GM18505 (cell line): Measurements from ENCODE around the gene RHOT2.

Experiments
- ATAC-seq: cut with Tn5 transposase; IDR thresholded peaks from one replicate; pipeline ENCODE4 v1.9.1; 2021; ENCODE audit not compliant: unreplicated experiment
- POLR2A ChIP-seq: IDR thresholded peaks from 4 replicates; pipeline ENCODE4 v1.6.1; 2011; ENCODE audit warnings: borderline replicate concordance; ENCODE audit not compliant: insufficient read depth, insufficient read length; ENCODE audit errors: extremely low read depth

Gene RHOT2

DNA sequence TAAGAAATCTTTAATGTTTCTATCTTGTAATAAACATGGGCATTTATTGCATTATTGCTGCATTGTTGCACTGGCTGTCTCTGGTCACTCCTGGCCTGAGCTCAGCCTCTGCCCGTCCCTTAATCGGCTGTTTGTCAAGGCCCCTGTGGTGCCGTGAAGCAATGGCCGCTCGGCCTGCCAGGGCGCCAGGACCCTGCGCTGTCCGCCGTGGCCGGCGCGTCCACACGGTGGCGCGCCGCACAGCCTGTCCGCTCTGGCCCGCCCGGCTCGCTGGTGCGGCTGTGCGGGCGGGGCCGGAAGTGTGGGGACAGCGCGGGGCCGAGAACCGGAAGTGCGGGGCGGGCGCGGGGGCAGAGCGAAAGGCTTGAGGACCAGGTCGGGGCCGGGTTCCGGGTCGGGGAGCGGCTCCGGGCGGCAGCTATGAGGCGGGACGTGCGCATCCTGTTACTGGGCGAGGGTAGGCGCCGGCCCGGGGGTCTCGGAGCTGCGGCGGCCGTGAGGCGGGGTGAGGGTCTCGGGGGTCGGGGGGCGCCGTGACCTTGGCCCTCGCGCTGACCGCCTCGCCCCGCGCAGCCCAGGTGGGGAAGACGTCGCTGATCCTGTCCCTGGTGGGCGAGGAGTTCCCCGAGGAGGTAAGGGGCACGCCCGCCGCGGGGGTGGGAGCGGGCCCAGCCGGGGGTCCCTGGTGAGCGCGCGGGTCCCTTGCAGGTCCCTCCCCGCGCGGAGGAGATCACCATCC lies at the start of gene RHOT2:
Gene RHOT2 (plus strand): TSS at position 353 of the 739 bp plus-strand sequence. CDS start 68 bp downstream, at position 421.
- peak; percentile 73 for ATAC-seq
- TF ChIP-seq POLR2A = peak; percentile 92

DNA sequence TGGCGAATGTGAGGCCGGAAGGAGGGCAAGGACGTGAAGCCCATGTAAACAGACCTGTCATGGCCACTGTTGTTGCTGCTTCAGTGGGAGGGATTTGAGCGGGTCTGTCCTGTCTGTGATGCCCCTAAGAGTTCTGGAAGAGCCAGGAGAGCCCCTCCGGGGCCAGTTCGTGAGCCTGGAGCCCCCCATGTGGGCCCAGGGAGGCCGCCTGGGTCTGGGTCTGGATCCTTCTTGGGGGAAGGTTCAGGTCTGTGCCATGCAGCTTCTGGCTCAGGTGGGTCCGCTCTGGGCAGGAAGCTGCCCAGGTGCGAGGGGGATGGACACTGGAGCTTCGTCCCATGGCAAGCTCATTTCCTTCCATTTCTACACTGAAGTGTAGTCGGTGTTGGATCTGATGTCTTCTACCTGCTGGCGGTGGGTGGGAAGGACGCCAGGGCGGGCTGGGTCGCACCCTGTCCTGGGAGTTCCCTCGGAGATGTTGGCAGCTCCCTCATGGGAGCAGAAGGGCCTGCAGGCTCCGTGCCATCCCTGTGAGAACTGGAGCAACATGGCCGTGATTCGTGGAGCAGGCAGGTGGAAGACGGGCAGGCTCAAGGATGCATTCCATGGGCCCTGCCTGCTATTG lies 48.3 kb upstream of the RHOT2 start:
- TF ChIP-seq POLR2A = no peak
- ATAC-seq = no peak

DNA sequence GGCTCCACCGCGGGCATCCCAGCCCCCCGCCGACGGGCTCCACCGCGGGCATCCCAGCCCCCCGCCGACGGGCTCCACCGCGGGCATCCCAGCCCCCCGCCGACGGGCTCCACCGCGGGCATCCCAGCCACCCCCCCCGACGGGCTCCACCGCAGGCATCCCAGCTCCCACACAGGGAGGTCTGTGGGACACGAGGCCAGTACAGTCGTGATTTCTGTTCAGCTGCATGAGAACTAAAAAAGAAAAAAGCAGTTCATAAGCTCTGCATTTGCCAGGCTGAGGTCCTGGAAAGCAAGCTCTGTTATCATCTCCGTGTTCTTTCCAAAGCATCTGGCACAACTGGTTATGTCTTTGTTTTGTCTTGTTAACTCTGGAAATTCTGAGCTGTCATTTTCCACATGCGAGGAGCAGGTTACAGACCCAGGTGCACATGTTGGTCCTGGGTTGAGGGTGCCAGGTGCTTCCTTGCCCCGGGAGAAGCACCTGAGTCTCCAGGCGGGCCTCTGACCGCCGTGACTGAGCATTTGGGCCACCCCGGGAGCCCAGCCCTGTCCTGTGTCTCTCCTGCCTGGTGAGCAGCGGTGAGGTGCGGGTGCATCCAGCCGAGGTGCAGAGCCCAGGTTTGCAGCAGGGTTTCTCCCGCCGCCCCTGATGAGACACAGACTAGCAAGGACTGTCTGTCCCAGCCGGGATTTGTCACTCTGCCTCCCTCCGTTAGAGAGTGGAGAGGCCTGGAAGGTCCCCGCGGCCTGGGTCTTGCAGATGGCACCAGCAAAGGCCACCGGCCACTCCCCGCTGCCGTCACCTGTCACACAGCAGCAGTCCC lies 47.0 kb upstream of the RHOT2 start:
- TF ChIP-seq POLR2A = no peak
- ATAC-seq = no peak

DNA sequence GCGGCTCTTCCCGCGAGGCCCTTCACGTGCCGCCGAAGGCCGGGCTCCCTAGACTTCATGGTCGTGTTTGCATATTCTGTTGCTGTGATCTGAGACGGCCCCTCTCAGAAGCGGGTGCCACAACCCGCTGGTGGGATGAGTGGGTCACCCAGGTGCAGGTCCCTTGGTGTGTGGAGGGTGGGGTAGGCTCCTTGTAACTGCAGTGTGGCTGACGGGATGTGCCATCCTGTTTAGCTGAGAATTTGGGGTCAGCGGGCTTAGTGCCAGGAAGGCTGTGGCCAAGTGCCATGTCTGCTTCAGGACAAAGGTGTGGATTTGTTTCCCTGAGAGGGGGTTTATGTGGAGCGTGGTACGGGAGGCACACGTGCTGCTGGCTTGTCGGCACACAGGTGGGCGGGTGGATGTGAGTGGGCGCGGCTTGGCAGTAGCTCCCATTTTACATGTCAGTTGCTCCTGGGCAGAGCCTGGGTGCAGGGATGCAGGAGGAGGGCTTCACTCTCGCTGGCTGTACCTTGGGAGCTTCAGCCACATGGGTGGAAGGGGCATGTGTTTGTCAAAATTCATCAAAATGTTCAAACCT lies 46.3 kb upstream of the RHOT2 start:
- ATAC-seq = no peak
- no peak for TF ChIP-seq POLR2A

DNA sequence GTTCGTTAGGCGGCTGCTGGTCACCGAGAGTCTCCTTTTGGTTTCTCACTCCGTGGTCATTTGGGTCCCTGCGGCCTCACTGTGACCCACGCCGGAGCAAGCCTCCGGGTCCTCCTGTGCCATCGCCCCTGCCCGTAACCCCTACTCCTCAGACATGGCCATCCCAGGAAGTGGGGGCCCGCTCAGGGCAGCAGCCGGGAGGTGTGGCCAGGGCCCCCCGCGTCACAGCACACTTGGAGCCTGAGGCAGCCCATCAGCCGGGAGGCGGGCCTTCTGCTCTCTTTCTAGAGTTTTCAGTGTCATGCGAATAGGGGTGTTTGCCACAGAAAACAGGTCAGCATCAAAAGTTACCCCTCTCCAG lies 45.0 kb upstream of the RHOT2 start:
- ATAC-seq = no peak
- no peak for TF ChIP-seq POLR2A

DNA sequence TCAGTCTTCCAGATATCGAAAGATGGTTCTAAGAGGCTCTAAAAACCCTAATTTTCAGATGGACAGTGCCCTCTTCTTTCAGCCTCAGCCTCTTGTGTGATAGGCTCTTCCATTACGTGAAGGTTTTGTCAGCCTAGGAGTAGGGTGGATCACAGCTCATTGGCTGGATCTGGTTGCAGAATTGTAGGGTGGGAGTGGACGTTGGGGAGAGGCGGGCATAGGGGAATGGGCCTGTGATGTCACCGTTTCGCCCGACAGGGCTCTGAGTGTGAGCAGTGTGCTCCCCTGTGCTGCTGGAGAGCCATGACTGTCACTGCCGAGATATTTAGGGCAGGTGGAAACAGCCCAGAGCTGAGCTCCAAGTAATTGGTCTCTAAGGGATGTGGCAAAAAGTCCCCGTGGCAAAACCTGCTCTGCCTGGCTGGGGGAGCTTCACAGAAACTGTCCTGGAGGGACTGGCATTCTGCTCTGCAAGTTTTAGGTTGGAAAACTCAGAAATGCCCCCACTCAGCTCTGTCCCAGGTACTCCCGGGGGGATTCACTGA lies 43.3 kb upstream of the RHOT2 start:
- no peak for TF ChIP-seq POLR2A
- no peak for ATAC-seq

DNA sequence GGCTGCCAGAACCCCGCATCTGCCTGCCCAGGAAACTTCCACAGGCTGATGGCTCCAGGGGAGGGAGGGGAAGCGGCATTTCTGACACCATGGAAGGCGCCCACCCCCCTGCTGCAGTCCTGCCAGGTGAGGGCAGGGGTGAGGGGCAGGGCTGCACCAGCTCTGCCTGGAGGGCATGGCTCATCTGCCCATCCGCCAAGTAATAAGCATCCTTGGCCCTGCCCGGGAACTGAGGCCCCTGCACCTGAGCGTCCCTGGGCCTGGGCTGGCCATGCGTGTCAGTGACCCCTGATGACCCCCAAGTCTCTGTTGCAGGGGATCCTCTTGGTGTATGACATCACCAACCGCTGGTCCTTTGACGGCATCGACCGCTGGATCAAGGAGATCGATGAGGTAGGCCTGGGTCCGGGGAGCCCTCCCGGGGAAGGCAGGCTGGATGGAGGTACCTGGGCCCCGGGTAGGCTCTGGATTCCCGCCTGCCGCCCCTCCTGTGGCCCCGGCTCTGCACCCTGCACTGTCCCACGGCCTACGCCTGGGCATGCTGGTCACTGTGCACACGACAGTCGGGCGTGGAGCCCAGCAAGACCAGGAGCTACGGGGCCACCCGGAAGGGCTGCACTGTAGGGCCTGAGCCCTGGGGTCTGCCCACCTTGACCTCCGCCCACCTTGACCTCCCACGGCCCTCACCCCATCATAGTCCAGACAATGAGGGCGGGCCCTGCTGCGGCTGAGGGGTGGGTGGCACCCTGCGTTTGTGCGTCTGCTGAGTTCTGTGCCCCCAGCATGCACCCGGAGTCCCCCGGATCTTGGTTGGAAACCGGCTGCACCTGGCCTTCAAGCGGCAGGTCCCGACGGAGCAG lies 42.6 kb upstream of the RHOT2 start:
- ATAC-seq = no peak

DNA sequence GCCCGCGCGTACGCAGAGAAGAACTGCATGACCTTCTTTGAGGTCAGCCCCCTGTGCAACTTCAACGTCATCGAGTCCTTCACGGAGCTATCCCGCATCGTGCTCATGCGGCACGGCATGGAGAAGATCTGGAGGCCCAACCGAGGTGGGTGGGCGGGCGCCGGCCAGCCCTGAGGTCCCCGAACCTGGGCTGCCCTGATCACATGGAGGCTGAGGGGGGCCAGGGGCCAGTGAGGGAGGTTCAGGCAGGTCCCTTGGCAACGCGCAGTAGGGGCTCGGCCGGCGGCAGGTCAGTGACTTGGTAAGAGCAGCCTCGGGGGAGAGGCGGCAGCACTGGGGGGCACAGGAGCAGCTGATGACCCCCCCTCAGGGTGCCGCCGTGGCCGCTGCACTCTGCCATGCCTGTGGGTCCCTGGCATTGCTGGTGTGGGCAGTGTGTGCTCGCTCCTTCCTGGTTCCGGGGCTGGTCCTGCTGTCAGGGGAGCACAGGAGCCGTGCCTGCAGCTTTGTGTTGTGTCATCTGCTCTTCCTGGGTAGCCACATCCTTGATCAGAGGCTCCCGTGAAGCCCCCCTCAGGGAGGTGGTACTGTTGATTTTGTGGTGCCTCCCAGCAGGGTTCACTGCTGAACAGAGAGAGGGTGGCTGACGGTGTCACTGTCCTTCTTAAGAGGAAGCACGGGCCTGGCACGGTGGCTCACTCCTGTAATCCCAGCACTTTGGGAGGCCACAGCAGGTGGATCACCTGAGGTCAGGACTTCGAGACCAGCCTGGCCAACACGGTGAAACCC lies 41.8 kb upstream of the RHOT2 start:
- no peak for ATAC-seq
- TF ChIP-seq POLR2A = no peak

More for the DNA sequence above, 42.6 kb upstream of the RHOT2 start:
- no peak for TF ChIP-seq POLR2A

DNA sequence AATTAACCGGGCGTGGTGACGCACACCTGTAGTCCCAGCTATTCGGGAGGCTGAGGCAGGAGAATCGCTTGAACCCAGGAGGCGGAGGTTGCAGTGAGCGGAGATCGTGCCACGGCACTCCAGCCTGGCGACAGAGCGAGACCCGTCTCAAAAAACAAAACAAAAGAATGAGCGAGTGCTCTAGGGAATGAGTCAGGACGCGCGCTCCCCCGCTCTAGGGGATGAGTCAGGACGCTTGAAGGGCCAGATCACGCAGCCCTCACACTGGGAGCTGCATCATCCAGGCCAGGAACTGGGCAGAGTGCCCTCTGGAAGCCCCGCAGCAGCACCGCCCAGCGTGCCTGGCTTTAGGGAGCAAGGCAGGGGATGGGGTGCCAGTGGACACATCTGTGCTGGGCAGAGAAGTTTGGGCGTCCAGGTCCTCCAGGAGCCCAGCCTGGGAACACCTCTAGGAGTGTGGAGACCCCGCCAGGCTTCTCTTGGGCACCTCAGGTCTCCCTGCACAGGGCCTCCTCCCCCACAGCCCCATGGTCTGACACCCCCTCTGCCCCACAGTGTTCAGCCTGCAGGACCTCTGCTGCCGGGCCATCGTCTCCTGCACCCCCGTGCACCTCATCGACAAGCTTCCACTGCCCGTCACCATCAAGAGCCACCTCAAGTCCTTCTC lies 41.0 kb upstream of the RHOT2 start:
- no peak for ATAC-seq
- no peak for TF ChIP-seq POLR2A

DNA sequence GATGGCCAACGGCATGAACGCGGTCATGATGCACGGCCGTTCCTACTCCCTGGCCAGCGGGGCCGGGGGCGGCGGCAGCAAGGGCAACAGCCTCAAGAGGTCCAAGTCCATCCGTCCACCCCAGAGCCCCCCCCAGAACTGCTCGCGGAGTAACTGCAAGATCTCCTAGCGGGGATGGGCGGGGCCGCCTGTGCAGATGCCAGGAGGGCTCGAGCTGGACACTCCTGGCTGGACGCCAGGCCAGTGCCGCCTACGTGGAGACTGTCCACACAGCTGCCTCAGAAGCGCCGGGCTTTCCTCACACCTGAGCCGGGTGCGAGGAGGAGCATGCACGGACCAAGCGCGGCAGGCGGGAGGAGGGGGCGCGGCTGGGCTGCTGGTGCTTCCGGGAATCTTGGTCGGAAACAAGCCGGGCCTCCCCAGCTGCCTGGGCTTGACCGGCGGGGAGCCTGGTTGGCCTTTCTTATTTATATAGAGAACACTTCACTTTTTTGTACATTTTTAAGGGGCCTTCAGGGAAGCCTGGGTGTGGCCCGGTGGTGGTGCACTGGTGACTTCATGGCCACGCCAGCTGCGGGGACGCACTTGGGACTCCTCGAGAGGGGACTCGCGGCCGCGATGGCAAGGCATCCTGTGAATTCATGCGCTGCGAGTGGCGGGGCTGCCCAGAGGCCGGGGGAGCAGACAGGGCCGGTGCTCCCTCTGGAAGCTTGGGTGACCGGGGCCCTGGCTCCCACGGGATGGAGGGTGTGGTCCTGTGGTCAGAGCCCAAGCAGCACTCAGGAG lies 40.3 kb upstream of the RHOT2 start:
- TF ChIP-seq POLR2A = no peak

DNA sequence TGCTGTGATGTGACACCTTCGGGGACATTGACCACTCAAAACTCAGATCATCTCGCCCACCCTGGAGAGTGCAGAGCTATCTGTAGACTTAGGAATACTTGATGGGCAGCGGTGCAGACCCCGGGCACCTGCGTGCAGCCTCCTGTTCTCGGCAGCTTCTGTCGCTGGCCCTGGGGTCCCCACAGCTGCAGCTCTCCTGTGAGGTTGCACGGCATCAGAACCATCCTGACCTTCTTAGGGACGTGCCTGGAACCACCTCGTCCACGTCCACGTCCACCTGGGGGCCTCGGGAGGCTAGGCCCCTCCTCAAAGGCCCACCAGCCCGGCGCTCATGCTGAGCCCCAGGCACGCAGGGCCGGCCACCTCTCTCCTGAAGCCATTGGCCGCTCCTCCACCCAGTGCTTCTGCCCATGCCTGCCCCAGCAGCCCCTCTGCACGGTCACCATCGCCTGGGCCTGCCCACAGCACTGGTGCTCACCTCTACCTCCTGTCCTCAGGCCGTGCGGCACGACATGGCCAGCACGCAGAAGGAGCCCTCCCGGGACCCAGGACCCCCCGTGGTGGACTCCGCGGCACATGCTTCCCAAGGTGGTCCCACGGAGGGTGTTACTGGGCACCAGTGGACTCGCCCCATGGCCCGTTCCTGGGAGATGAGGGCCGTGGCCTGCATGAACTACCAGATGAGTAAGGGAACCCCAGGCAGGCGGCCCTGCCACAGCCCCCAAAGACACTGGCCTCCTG lies 39.4 kb upstream of the RHOT2 start:
- ATAC-seq = no peak
- no peak for TF ChIP-seq POLR2A

More for the DNA sequence above, 40.3 kb upstream of the RHOT2 start:
- no peak for ATAC-seq
